Measurements from ENCODE around the gene SLC7A7. TPM values are rescaled to one million over a fixed set of nuclear protein-coding genes. Genes with fewer than 3 reads are reported as not detected.

The SLC7A7 gene
- total RNA-seq, 1 donor from 2014 or later = not detected

- intact Hi-C loops (cut with micrococcal nuclease) = no loop called here
Observed at GRCh38 chr14:22844221-22845102, 29.2 kb upstream of the SLC7A7 start.

GRCh38 chr14:22843123-22843925 is 28.1 kb upstream of the SLC7A7 start:
- intact Hi-C loops (cut with micrococcal nuclease) = no loop called here

- intact Hi-C loops (cut with micrococcal nuclease) = no loop called here
Observed at GRCh38 chr14:22842211-22843122, 27.2 kb upstream of the SLC7A7 start.

GRCh38 chr14:22841769-22842168 is 26.5 kb upstream of the SLC7A7 start:
- intact Hi-C loops (cut with micrococcal nuclease) = no loop called here

GRCh38 chr14:22841311-22841710 is 26.1 kb upstream of the SLC7A7 start:
- intact Hi-C loops (cut with micrococcal nuclease) = no loop called here

- intact Hi-C loops (cut with micrococcal nuclease) = no loop called here
Observed at GRCh38 chr14:22839159-22839779, 24.0 kb upstream of the SLC7A7 start.

GRCh38 chr14:22838631-22839041 is 23.4 kb upstream of the SLC7A7 start:
- intact Hi-C loops (cut with micrococcal nuclease) = no loop called here

- intact Hi-C loops (cut with micrococcal nuclease) = no loop called here
Observed at GRCh38 chr14:22837750-22838538, 22.7 kb upstream of the SLC7A7 start.

GRCh38 chr14:22837114-22837749 is 22.0 kb upstream of the SLC7A7 start:
- intact Hi-C loops (cut with micrococcal nuclease) = no loop called here

- intact Hi-C loops (cut with micrococcal nuclease) = no loop called here
Observed at GRCh38 chr14:22836301-22837113, 21.3 kb upstream of the SLC7A7 start, which contains the start of gene MMP14. MMP14 (plus strand) TSS chr14:22836585; CDS start chr14:22836818, 233 bp downstream.

- intact Hi-C loops (cut with micrococcal nuclease) = no loop called here
Observed at GRCh38 chr14:22835505-22835904, 20.3 kb upstream of the SLC7A7 start.

- intact Hi-C loops (cut with micrococcal nuclease) = loop anchor here (2.0 kb wide), 1 partner anchor 88 kb away; the partner anchor contains the start of gene RBM23
Observed at GRCh38 chr14:22830443-22831010, 15.3 kb upstream of the SLC7A7 start.

GRCh38 chr14:22829661-22830442 is 14.6 kb upstream of the SLC7A7 start, which contains the start of gene MRPL52:
MRPL52 (plus strand) TSS chr14:22829887; CDS start chr14:22829913, 26 bp downstream.
- intact Hi-C loops (cut with micrococcal nuclease) = loop anchor here (1.0 to 2.0 kb wide), 4 partner anchors 41 to 241 kb away; partner anchors contain the start of genes DAD1, LRP10, OXA1L and RBM23

GRCh38 chr14:22829076-22829660 is 13.9 kb upstream of the SLC7A7 start:
- intact Hi-C loops (cut with micrococcal nuclease) = loop anchor here (1.0 kb wide), 3 partner anchors 42 to 240 kb away; partner anchors contain the start of genes DAD1, LRP10 and OXA1L

- intact Hi-C loops (cut with micrococcal nuclease) = no loop called here
Observed at GRCh38 chr14:22824711-22825359, 9.6 kb upstream of the SLC7A7 start.

GRCh38 chr14:22822571-22823098 is 7.4 kb upstream of the SLC7A7 start:
- intact Hi-C loops (cut with micrococcal nuclease) = loop anchor here (1.0 to 2.0 kb wide), 4 partner anchors 31 to 160 kb away; partner anchors contain the start of gene AJUBA

Data from T-helper 2 cell treated with Interferon-gamma antibody and Interleukin-4, amounts not matched to agents 100 ng/mL and 5 ng/mL, for 36 hours (primary cell).